ENCODE results near the gene KIAA0232. TPM values are rescaled to one million over a fixed set of nuclear protein-coding genes. Genes with fewer than 3 reads are reported as not detected.

Gene KIAA0232
- total RNA-seq, 6 experiments from 2014 or later, result 12.0 to 23.8 (median 16.5) TPM

- DNase-seq (no peak), ATAC-seq (no peak)
- H3K4me1 ChIP-seq, result no peaks in the 10 kb centered on the region
- H3K27me3 ChIP-seq, result no peaks in the 10 kb centered on the region
- H3K36me3 ChIP-seq, result peaks cover 0 to 36% (median 17%) of the 10 kb centered on the region in 4 donors
- H3K9me3 ChIP-seq, result no peaks in the 10 kb centered on the region
- intact Hi-C loops (cut with DNase I), result no loop called here
- no peak overlapping the region for H3K27ac ChIP-seq
- TF ChIP-seq POLR2A (IDR thresholded peaks at IDR 0.05), result no peak
- no peak for TF ChIP-seq CTCF (IDR thresholded peaks at IDR 0.05)
- 96% methylated on average over 8 of the region's 8 CpGs for WGBS (ENCODE audit: insufficient coverage, low coverage, low lambda C conversion rate, missing lambda C conversion rate)
- H3K4me3 ChIP-seq, result no peak overlapping the region
These were observed 85.9 kb downstream of the KIAA0232 start for GRCh38 chr4:6868386-6868785.

GRCh38 chr4:6869944-6870343, 87.4 kb downstream of the KIAA0232 start:
- peaks cover 0 to 45% (median 18%) of the 10 kb centered on the region in 4 donors for H3K36me3 ChIP-seq
- no peak for TF ChIP-seq CTCF (IDR thresholded peaks at IDR 0.05)
- no peak for TF ChIP-seq POLR2A (IDR thresholded peaks at IDR 0.05)
- intact Hi-C loops (cut with DNase I), result loop anchor here in 1 of 2 donors (5.0 kb wide), 1 partner anchor 148 kb away; no protein-coding TSS in a partner anchor
- no peaks in the 10 kb centered on the region for H3K4me1 ChIP-seq
- no peaks in the 10 kb centered on the region for H3K27me3 ChIP-seq
- H3K4me3 ChIP-seq, result no peak overlapping the region
- ATAC-seq (no peak), DNase-seq (no peak)
- no peak overlapping the region for H3K27ac ChIP-seq
- H3K9me3 ChIP-seq, result no peaks in the 10 kb centered on the region
- 75% methylated on average over 1 of the region's 2 CpGs for WGBS (ENCODE audit: insufficient coverage, low coverage, low lambda C conversion rate, missing lambda C conversion rate)

GRCh38 chr4:6873291-6873690, 90.8 kb downstream of the KIAA0232 start:
- intact Hi-C loops (cut with DNase I), result loop anchor here in 1 of 2 donors (5.0 kb wide), 1 partner anchor 151 kb away; no protein-coding TSS in a partner anchor
- Histone ChIP-seq H3K9me3 (no peaks in the 10 kb centered on the region), H3K27me3 (no peaks in the 10 kb centered on the region), H3K27ac (no peak overlapping the region), H3K36me3 (peaks cover 0 to 68% (median 29%) of the 10 kb centered on the region in 4 donors), H3K4me1 (no peaks in the 10 kb centered on the region), H3K4me3 (no peak overlapping the region)
- ATAC-seq, result peak in 3 of 4 donors; percentile 9 to 30 (median 29)
- no peak for TF ChIP-seq POLR2A (IDR thresholded peaks at IDR 0.05)
- TF ChIP-seq CTCF (IDR thresholded peaks at IDR 0.05), result peak in 1 of 4 donors; percentile 11
- DNase-seq, result no peak

GRCh38 chr4:6873792-6874461, 91.4 kb downstream of the KIAA0232 start:
- no peaks in the 10 kb centered on the region for H3K27me3 ChIP-seq
- ATAC-seq, result peak; percentile 82 to 86 (median 85)
- DNase-seq, result peak; percentile 72 to 78 (median 77)
- no CpG with 5 or more reads among the region's 3 CpGs for WGBS (ENCODE audit: insufficient coverage, low coverage, low lambda C conversion rate, missing lambda C conversion rate)
- no peaks in the 10 kb centered on the region for H3K4me1 ChIP-seq
- intact Hi-C loops (cut with DNase I), result loop anchor here in 1 of 2 donors (5.0 kb wide), 1 partner anchor 152 kb away; no protein-coding TSS in a partner anchor
- no peaks in the 10 kb centered on the region for H3K9me3 ChIP-seq
- H3K36me3 ChIP-seq, result peaks cover 0 to 75% (median 30%) of the 10 kb centered on the region in 4 donors
- TF ChIP-seq CTCF (IDR thresholded peaks at IDR 0.05) (peak; percentile 75 to 90 (median 84)), POLR2A (IDR thresholded peaks at IDR 0.05) (no peak)
- H3K27ac ChIP-seq, result no peak overlapping the region
- no peak overlapping the region for H3K4me3 ChIP-seq

Data from right lobe of liver (tissue), 6 donors.